Endothelial cell of umbilical vein (primary cell): ENCODE data around the gene DIS3L2.

Experiments used
- EZH2 ChIP-seq: IDR thresholded peaks from 2 replicates; pipeline ENCODE4 v1.6.1; 2012; ENCODE audit warnings: borderline replicate concordance, low read depth, mild to moderate bottlenecking, moderate library complexity, low read length, inconsistent platforms; ENCODE audit not compliant: severe bottlenecking
- TF ChIP-seq, protein P1 (sequence below), 2 donors: IDR thresholded peaks; 1 replicate in 1 of 2; 2 replicates in 1 of 2; pipeline ENCODE4 v1.5.1; 2011; ENCODE audit warnings: low read length in 2 of 2, mild to moderate bottlenecking in 2 of 2, moderate library complexity in 2 of 2, control low read depth in 1 of 2, inconsistent platforms in 1 of 2, low read depth in 1 of 2; ENCODE audit not compliant: insufficient read depth in 1 of 2; ENCODE audit errors: extremely low read depth in 1 of 2

DNA sequence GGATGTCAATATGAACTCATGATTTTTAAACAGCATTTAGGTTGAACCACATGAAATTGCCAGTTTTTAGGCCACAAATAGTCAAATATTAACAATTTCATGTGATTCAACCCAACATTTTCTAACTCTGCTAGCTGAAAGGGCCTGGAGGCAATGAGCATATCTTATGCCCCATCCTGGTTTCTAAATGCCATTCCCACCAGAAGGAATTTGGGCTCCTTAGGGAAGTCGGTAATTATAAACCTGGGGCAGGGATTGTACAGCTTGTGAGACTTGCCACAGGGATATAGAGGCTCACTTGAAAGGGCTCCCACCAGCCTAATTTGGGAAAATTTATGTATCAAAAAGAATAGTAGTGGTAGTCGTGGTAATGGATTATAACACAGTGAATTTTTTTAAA is 238.7 kb downstream of the DIS3L2 start:
- TF ChIP-seq, protein P1, sequence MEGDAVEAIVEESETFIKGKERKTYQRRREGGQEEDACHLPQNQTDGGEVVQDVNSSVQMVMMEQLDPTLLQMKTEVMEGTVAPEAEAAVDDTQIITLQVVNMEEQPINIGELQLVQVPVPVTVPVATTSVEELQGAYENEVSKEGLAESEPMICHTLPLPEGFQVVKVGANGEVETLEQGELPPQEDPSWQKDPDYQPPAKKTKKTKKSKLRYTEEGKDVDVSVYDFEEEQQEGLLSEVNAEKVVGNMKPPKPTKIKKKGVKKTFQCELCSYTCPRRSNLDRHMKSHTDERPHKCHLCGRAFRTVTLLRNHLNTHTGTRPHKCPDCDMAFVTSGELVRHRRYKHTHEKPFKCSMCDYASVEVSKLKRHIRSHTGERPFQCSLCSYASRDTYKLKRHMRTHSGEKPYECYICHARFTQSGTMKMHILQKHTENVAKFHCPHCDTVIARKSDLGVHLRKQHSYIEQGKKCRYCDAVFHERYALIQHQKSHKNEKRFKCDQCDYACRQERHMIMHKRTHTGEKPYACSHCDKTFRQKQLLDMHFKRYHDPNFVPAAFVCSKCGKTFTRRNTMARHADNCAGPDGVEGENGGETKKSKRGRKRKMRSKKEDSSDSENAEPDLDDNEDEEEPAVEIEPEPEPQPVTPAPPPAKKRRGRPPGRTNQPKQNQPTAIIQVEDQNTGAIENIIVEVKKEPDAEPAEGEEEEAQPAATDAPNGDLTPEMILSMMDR (IDR thresholded peaks at IDR 0.05; ENCODE audit: extremely low read depth in 1 of 2, insufficient read depth in 1 of 2, low read depth in 1 of 2, low read length in 2 of 2), result no peak
- TF ChIP-seq EZH2, result no peak
